ENCODE results near the gene EIPR1.

GRCh38 chr2:3251946-3252345 is 125.7 kb downstream of the EIPR1 start:
- TF ChIP-seq, protein P1, sequence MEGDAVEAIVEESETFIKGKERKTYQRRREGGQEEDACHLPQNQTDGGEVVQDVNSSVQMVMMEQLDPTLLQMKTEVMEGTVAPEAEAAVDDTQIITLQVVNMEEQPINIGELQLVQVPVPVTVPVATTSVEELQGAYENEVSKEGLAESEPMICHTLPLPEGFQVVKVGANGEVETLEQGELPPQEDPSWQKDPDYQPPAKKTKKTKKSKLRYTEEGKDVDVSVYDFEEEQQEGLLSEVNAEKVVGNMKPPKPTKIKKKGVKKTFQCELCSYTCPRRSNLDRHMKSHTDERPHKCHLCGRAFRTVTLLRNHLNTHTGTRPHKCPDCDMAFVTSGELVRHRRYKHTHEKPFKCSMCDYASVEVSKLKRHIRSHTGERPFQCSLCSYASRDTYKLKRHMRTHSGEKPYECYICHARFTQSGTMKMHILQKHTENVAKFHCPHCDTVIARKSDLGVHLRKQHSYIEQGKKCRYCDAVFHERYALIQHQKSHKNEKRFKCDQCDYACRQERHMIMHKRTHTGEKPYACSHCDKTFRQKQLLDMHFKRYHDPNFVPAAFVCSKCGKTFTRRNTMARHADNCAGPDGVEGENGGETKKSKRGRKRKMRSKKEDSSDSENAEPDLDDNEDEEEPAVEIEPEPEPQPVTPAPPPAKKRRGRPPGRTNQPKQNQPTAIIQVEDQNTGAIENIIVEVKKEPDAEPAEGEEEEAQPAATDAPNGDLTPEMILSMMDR (IDR thresholded peaks at IDR 0.05), result no peak
- no peak for TF ChIP-seq POLR2AphosphoS5 (IDR thresholded peaks at IDR 0.05)

Measured in esophagus muscularis mucosa (tissue), 3 donors.